GM23338 (cell line): ENCODE results near the gene IQSEC2. TPM values are rescaled to one million over a fixed set of nuclear protein-coding genes. Genes with fewer than 3 reads are reported as not detected.

Source experiments
- ATAC-seq: fragments of 200-7000 bp; cut with Tn5 transposase; 3 replicates; pipeline ENCODE4 v1.9.1; 2020
- DNase-seq: peaks from one replicate; pipeline ENCODE4 v3.0.0-alpha.2; 2015; ENCODE audit warnings: low spot score
- H2AFZ ChIP-seq: fragments of 200-600 bp; sonication (generic); 2 replicates; pipeline ENCODE4 v1.8.0; 2016; ENCODE audit warnings: antibody characterized with exemption, mild to moderate bottlenecking, moderate library complexity
- H3F3A ChIP-seq: fragments of 200-600 bp; sonication (generic); replicated peaks from 2 replicates; pipeline ENCODE4 v1.8.0; 2017; ENCODE audit warnings: antibody characterized with exemption, mixed run types, low read depth
- H3K27ac ChIP-seq: fragments of 200-600 bp; sonication (generic); 2 replicates; pipeline ENCODE4 v1.6.1; 2016; ENCODE audit warnings: low read depth
- H3K27me3 ChIP-seq: fragments of 200-600 bp; sonication (generic); 2 replicates; pipeline ENCODE4 v1.8.0; 2016; ENCODE audit warnings: mild to moderate bottlenecking, mixed run types, moderate library complexity; ENCODE audit not compliant: insufficient read depth
- H3K36me3 ChIP-seq: fragments of 200-600 bp; sonication (generic); 2 replicates; pipeline ENCODE4 v1.8.0; 2016; ENCODE audit warnings: mild to moderate bottlenecking; ENCODE audit not compliant: insufficient read depth
- H3K4me1 ChIP-seq: fragments of 200-600 bp; sonication (generic); 2 replicates; pipeline ENCODE4 v1.8.0; 2016; ENCODE audit warnings: mild to moderate bottlenecking, moderate library complexity; ENCODE audit not compliant: insufficient read depth
- H3K4me2 ChIP-seq: fragments of 200-600 bp; sonication (generic); 2 replicates; pipeline ENCODE4 v1.7.1; 2017; ENCODE audit warnings: mixed run types
- H3K4me3 ChIP-seq: fragments of 200-600 bp; sonication (generic); 2 replicates; pipeline ENCODE4 v1.6.1; 2016; ENCODE audit warnings: mixed run types
- H3K79me2 ChIP-seq: fragments of 200-600 bp; sonication (generic); replicated peaks from 2 replicates; pipeline ENCODE4 v1.8.0; 2017; ENCODE audit warnings: mild to moderate bottlenecking; ENCODE audit not compliant: insufficient read depth
- H3K9me2 ChIP-seq: fragments of 200-600 bp; sonication (generic); 2 replicates; pipeline ENCODE4 v1.8.0; 2017; ENCODE audit not compliant: insufficient read depth
- H4K20me1 ChIP-seq: fragments of 200-600 bp; sonication (generic); replicated peaks from 2 replicates; pipeline ENCODE4 v1.8.0; 2017; ENCODE audit warnings: mild to moderate bottlenecking; ENCODE audit not compliant: insufficient read depth
- H3K27ac Mint-ChIP-seq: 2 replicates; pipeline ENCODE4 v1.8.0; 2020; ENCODE audit warnings: inconsistent platforms, mild to moderate bottlenecking, moderate library complexity, mixed read lengths
- H3K27me3 Mint-ChIP-seq: 3 replicates; pipeline ENCODE4 v1.8.0; 2022; ENCODE audit warnings: low read depth, mild to moderate bottlenecking, moderate library complexity, mixed read lengths, inconsistent platforms; ENCODE audit not compliant: insufficient read depth, poor library complexity
- H3K36me3 Mint-ChIP-seq: 3 replicates; pipeline ENCODE4 v1.8.0; 2021; ENCODE audit warnings: low read depth, mild to moderate bottlenecking, inconsistent platforms, moderate library complexity, mixed read lengths
- H3K4me1 Mint-ChIP-seq: 3 replicates; pipeline ENCODE4 v1.8.0; 2020; ENCODE audit warnings: mild to moderate bottlenecking, inconsistent platforms, mixed read lengths
- H3K4me3 Mint-ChIP-seq: 3 replicates; pipeline ENCODE4 v1.8.0; 2021; ENCODE audit warnings: moderate library complexity, mild to moderate bottlenecking, inconsistent platforms, mixed read lengths
- H3K9me3 Mint-ChIP-seq: 3 replicates; pipeline ENCODE4 v1.8.0; 2020; ENCODE audit warnings: moderate library complexity, mild to moderate bottlenecking, inconsistent platforms, mixed read lengths
- CTCF ChIP-seq, 2 experiments: fragments of 200-600 bp in 1 of 2; sonication (generic) in 1 of 2; conservative IDR thresholded peaks; 2 replicates each; pipeline versions ENCODE4 v1.5.1 to v1.6.1; 2016 to 2017; ENCODE audit warnings: antibody characterized with exemption in 2 of 2, low read depth in 2 of 2, mild to moderate bottlenecking in 2 of 2, moderate library complexity in 1 of 2
- ETS1 ChIP-seq: IDR thresholded peaks from 2 replicates; pipeline ENCODE4 v1.6.1; 2016; ENCODE audit warnings: antibody characterized with exemption
- EZH2 ChIP-seq: fragments of 200-600 bp; sonication (generic); IDR thresholded peaks from one replicate; pipeline ENCODE4 v1.8.0; 2017; ENCODE audit warnings: antibody characterized with exemption, mild to moderate bottlenecking, low read depth; ENCODE audit not compliant: unreplicated experiment
- ZNF114 ChIP-seq: fragments of 250-450 bp; sonication (Bioruptor Pico); IDR thresholded peaks from 2 replicates; pipeline ENCODE4 v1.5.0; 2020; ENCODE audit warnings: mild to moderate bottlenecking, moderate library complexity
- ZNF462 ChIP-seq: fragments of 250-450 bp; sonication (Bioruptor Pico); IDR thresholded peaks from 2 replicates; pipeline ENCODE4 v1.5.0; 2020; ENCODE audit warnings: mild to moderate bottlenecking, moderate library complexity
- polyA plus RNA-seq: library from polyadenylated mRNA; unstranded; fragments of >200 nt; fragmentation: Nextera tagmentation; extraction: Ambion mirVana; gene quantifications from 2 replicates; pipeline ENCODE4 v1.2.1, GENCODE V29; 2016
- total RNA-seq: library from RNA; depleted of rRNA; stranded (reverse); fragments of >200 nt; shearing (Covaris generic); gene quantifications from 2 replicates; pipeline ENCODE4 v1.2.3, GENCODE V29; 2014

Gene IQSEC2
- total and polyA plus RNA-seq, 2 experiments from 2014 or later: 12.3 to 92.2 TPM

- TF ChIP-seq ETS1 (no peak), ZNF114 (no peak), ZNF462 (CRISPR knock-in tag) (no peak), EZH2 (no peak)
Observed at GRCh38 chrX:53265771-53266574, 15.4 kb downstream of the IQSEC2 start (continued).

GRCh38 chrX:53263597-53264094 lies 17.7 kb downstream of the IQSEC2 start:
- Mint-ChIP-seq H3K4me1 (peaks cover 17% of the 10 kb centered on the region), H3K27ac (peak overlapping the region; percentile 19), H3K4me3 (no peak overlapping the region; the same call in 2 of the 3 replicates), H3K36me3 (peaks cover 2% of the 10 kb centered on the region; the same call in 1 of the 3 replicates), H3K9me3 (peaks cover 2% of the 10 kb centered on the region; the same call in 1 of the 3 replicates), H3K27me3 (peaks cover 1% of the 10 kb centered on the region)
- DNase-seq: no peak
- no peaks in the 10 kb centered on the region; the same call in 1 of the 2 replicates for H3K79me2 ChIP-seq
- no peaks in the 10 kb centered on the region for H3K4me1 ChIP-seq
- H3K4me2 ChIP-seq: no peak overlapping the region
- H3K4me3 ChIP-seq: no peak overlapping the region
- no peaks in the 10 kb centered on the region for H4K20me1 ChIP-seq
- no peak for ATAC-seq
- no peaks in the 10 kb centered on the region for H3K36me3 ChIP-seq
- no peaks in the 10 kb centered on the region for H3F3A ChIP-seq
- H3K27me3 ChIP-seq: no peaks in the 10 kb centered on the region
- no peaks in the 10 kb centered on the region for H3K9me2 ChIP-seq
- no peak overlapping the region for H3K27ac ChIP-seq
- H2AFZ ChIP-seq: no peak overlapping the region
- TF ChIP-seq CTCF (conservative IDR thresholded peaks at IDR 0.05; ENCODE audit: low read depth in 2 of 2): no peak
